ENCODE data around the gene CBLN4. TPM values are rescaled to one million over a fixed set of nuclear protein-coding genes. Genes with fewer than 3 reads are reported as not detected.

Gene CBLN4
- polyA plus RNA-seq, 1 donor (not counting 4 experiments of a cell fraction or from before 2014, with no cell fraction given): not detected

- FAIRE-seq: no peak
Measured at GRCh38 chr20:55978550-55978949, 26.8 kb downstream of the CBLN4 start.

GRCh38 chr20:55977690-55978459 lies 27.4 kb downstream of the CBLN4 start:
- Histone ChIP-seq H3K36me3 (ENCODE audit: control insufficient read depth in 2 of 2, extremely low read depth in 1 of 2, insufficient read depth in 2 of 2, low read length in 2 of 2) (no peaks in the 10 kb centered on the region), H3K9ac (ENCODE audit: control insufficient read depth, extremely low read depth, insufficient read depth, low read length) (no peak overlapping the region), H3K4me3 (ENCODE audit: control insufficient read depth in 2 of 3, extremely low read depth in 1 of 3, insufficient read depth in 2 of 3, low read depth in 1 of 3, low read length in 3 of 3) (no peak overlapping the region), H2AFZ (ENCODE audit: control insufficient read depth, low read length) (no peak overlapping the region), H3K79me2 (ENCODE audit: control insufficient read depth, insufficient read depth, low read length) (no peaks in the 10 kb centered on the region), H3K27me3 (ENCODE audit: control insufficient read depth, extremely low read depth, insufficient read depth, low read length) (no peaks in the 10 kb centered on the region), H3K4me1 (ENCODE audit: control insufficient read depth, extremely low read depth, insufficient read depth, low read length) (no peaks in the 10 kb centered on the region), H3K9me3 (ENCODE audit: control insufficient read depth, low read depth, low read length) (no peaks in the 10 kb centered on the region), H3K9me1 (ENCODE audit: control insufficient read depth, extremely low read depth, insufficient read depth, low read length) (no peaks in the 10 kb centered on the region), H3K4me2 (ENCODE audit: control insufficient read depth, extremely low read depth, insufficient read depth, low read depth, low read length) (no peak overlapping the region), H4K20me1 (ENCODE audit: control insufficient read depth, extremely low read depth, insufficient read depth, low read length) (no peaks in the 10 kb centered on the region), H3K27ac (ENCODE audit: control insufficient read depth, insufficient read depth, low read length) (no peak overlapping the region)
- TF ChIP-seq CTCF (optimal IDR thresholded peaks at IDR 0.05 in 1 of 3, IDR thresholded peaks at IDR 0.05 in 1 of 3, conservative IDR thresholded peaks at IDR 0.05 in 1 of 3; ENCODE audit: extremely low read depth in 1 of 3, insufficient read depth in 2 of 3, low read length in 3 of 3): no peak
- TF ChIP-seq EZH2 (IDR thresholded peaks at IDR 0.05; ENCODE audit: low read length): no peak
- dilution Hi-C loops (cut with MboI; ENCODE audit: extremely low pct_ligation_motif_present, low sequenced_read_pairs): no loop called here
- FAIRE-seq: no peak
- DNase-seq (ENCODE audit: low read depth, low spot score): no peak

More at GRCh38 chr20:55978550-55978949, 26.8 kb downstream of the CBLN4 start:
- Histone ChIP-seq H3K79me2 (ENCODE audit: control insufficient read depth, insufficient read depth, low read length) (no peaks in the 10 kb centered on the region), H3K27ac (ENCODE audit: control insufficient read depth, insufficient read depth, low read length) (no peak overlapping the region), H3K27me3 (ENCODE audit: control insufficient read depth, extremely low read depth, insufficient read depth, low read length) (no peaks in the 10 kb centered on the region), H3K36me3 (ENCODE audit: control insufficient read depth in 2 of 2, extremely low read depth in 1 of 2, insufficient read depth in 2 of 2, low read length in 2 of 2) (no peaks in the 10 kb centered on the region), H3K9ac (ENCODE audit: control insufficient read depth, extremely low read depth, insufficient read depth, low read length) (no peak overlapping the region), H4K20me1 (ENCODE audit: control insufficient read depth, extremely low read depth, insufficient read depth, low read length) (no peaks in the 10 kb centered on the region), H3K4me1 (ENCODE audit: control insufficient read depth, extremely low read depth, insufficient read depth, low read length) (no peaks in the 10 kb centered on the region), H3K9me1 (ENCODE audit: control insufficient read depth, extremely low read depth, insufficient read depth, low read length) (no peaks in the 10 kb centered on the region), H3K4me3 (ENCODE audit: control insufficient read depth in 2 of 3, extremely low read depth in 1 of 3, insufficient read depth in 2 of 3, low read depth in 1 of 3, low read length in 3 of 3) (no peak overlapping the region), H2AFZ (ENCODE audit: control insufficient read depth, low read length) (no peak overlapping the region), H3K4me2 (ENCODE audit: control insufficient read depth, extremely low read depth, insufficient read depth, low read depth, low read length) (no peak overlapping the region), H3K9me3 (ENCODE audit: control insufficient read depth, low read depth, low read length) (no peaks in the 10 kb centered on the region)
- no peak for TF ChIP-seq CTCF (optimal IDR thresholded peaks at IDR 0.05 in 1 of 3, IDR thresholded peaks at IDR 0.05 in 1 of 3, conservative IDR thresholded peaks at IDR 0.05 in 1 of 3; ENCODE audit: extremely low read depth in 1 of 3, insufficient read depth in 2 of 3, low read length in 3 of 3)
- no peak for TF ChIP-seq EZH2 (IDR thresholded peaks at IDR 0.05; ENCODE audit: low read length)
- dilution Hi-C loops (cut with MboI; ENCODE audit: extremely low pct_ligation_motif_present, low sequenced_read_pairs): no loop called here
- no peak for DNase-seq (ENCODE audit: low read depth, low spot score)

Data from keratinocyte (primary cell).